ENCODE data around the gene DZIP3. TPM values are rescaled to one million over a fixed set of nuclear protein-coding genes. Genes with fewer than 3 reads are reported as not detected.

DZIP3 gene
- total RNA-seq = 14.2 and 16.6 TPM in 2 replicates

GRCh38 chr3:108589081-108589997 lies at the start of gene DZIP3, which contains the start of gene CIP2A:
DZIP3 (plus strand) TSS chr3:108589722; CDS start chr3:108605407, 15,685 bp downstream.
CIP2A (minus strand) TSS chr3:108589438; CDS start chr3:108589375, 63 bp downstream.

Other genes starting within 250 kb of the DZIP3 start
- 1.2 and 8.1 TPM in 2 replicates for gene MYH15, start 79.1 kb upstream of the DZIP3 start, total RNA-seq
- 4.8 and 19.8 TPM in 2 replicates for gene CIP2A, start 284 bp upstream of the DZIP3 start, total RNA-seq
- not detected in 2 replicates for gene RETNLB, start 167.7 kb downstream of the DZIP3 start, total RNA-seq
- not detected in 2 replicates for gene TRAT1, start 233.1 kb downstream of the DZIP3 start, total RNA-seq